Measurements from ENCODE around the gene TTC23. TPM values are rescaled to one million over a fixed set of nuclear protein-coding genes. Genes with fewer than 3 reads are reported as not detected.

The TTC23 gene
- polyA plus RNA-seq, 2 donors: 7.2 to 8.4 TPM

DNA sequence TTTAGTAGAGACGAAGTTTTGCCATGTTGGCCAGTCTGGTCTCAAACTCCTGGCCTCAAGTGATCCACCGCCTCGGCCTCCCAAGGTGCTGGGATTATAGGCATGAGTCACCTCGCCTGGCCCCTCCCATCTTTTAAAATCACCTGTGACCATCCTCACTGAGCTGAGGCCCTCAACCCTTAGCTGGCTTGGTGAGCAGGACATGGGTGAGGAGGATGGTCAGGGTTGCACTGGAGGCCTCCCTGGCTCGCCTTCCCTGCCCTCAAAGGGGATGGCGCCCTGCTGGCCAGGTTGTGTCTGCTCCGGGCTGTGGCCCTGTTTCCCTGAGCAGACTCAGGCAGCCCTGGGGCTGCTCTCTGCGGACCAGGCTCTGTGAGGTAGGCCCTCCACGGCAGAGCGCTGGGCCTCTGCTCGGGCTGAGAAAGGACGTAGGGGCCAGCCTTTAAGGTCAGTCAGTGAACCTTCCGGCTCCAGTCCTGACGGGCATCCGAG is 110.8 kb downstream of the TTC23 start:
- WGBS, 2 donors: 89 to 91% methylated on average over 15 of the region's 15 CpGs
- Histone ChIP-seq H3K36me3 (ENCODE audit: control insufficient read depth in 2 of 2, insufficient read depth in 2 of 2, low read length in 1 of 2) (peaks cover 0 to 15% of the 10 kb centered on the region in 2 donors), H3K4me3 (ENCODE audit: low read depth in 1 of 2, low read length in 2 of 2) (no peak overlapping the region), H3K27me3 (ENCODE audit: control insufficient read depth in 1 of 2, insufficient read depth in 2 of 2, low read length in 2 of 2) (no peaks in the 10 kb centered on the region), H3K9me3 (ENCODE audit: control insufficient read depth in 2 of 2, insufficient read depth in 1 of 2, low read depth in 1 of 2, low read length in 1 of 2) (no peaks in the 10 kb centered on the region), H3K27ac (ENCODE audit: low read depth in 2 of 2, low read length in 1 of 2) (peak overlapping the region in 1 of 2 donors; percentile 34), H3K4me1 (ENCODE audit: control insufficient read depth in 2 of 2, insufficient read depth in 2 of 2, low read length in 1 of 2) (no peaks in the 10 kb centered on the region)

DNA sequence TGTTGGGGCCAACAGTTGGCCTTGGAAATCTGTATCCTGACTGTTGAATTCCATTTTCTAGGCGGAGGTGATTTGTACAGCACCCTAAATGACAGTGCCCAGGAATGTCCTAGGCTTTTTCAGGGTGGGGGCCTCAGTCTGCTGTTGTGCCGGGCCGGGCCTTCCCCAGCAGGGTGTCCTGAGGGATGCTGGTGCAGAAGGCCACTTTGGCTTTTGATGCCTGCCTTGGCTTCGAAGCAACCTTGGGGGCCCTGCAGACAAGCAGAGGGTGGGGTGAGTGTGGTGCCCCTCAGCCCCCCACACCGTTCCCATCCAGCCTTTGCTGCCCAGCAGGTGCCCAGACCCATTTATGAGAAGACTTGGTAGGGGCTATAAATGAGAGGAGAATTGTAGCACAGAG is 111.5 kb downstream of the TTC23 start:
- peak overlapping the region in 1 of 2 donors; percentile 38 for H3K27ac ChIP-seq (ENCODE audit: low read depth in 2 of 2, low read length in 1 of 2)
- WGBS, 2 donors: 82 to 95% methylated on average over 5 of the region's 5 CpGs

DNA sequence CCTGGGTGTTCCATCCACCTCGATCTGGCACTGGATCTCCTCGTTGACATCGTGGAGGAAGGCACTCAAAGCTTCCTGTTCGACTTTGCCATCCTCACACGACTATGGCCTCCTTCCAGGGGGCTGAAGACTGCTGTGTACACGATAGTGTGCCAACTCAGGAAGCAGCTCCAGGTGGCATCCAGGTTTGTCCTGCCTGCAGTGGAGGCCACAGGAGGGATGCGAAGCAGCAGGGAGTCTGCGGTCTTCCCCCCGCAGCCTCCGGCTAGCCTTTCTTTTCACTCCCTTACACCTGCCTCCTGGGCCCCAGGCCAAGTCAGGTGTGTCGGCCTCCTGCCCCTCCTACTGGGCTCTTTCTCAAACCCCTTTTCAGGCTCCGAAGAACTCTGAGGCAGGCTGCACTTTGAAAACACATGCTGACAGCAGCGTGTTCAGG is 112.3 kb downstream of the TTC23 start:
- Histone ChIP-seq H3K36me3 (ENCODE audit: control insufficient read depth in 2 of 2, insufficient read depth in 2 of 2, low read length in 1 of 2) (peaks cover 3 to 18% of the 10 kb centered on the region in 2 donors), H3K27me3 (ENCODE audit: control insufficient read depth in 1 of 2, insufficient read depth in 2 of 2, low read length in 2 of 2) (no peaks in the 10 kb centered on the region), H3K4me1 (ENCODE audit: control insufficient read depth in 2 of 2, insufficient read depth in 2 of 2, low read length in 1 of 2) (no peaks in the 10 kb centered on the region), H3K27ac (ENCODE audit: low read depth in 2 of 2, low read length in 1 of 2) (peak overlapping the region in 1 of 2 donors; percentile 63), H3K9me3 (ENCODE audit: control insufficient read depth in 2 of 2, insufficient read depth in 1 of 2, low read depth in 1 of 2, low read length in 1 of 2) (no peaks in the 10 kb centered on the region), H3K4me3 (ENCODE audit: low read depth in 1 of 2, low read length in 2 of 2) (no peak overlapping the region)
- 69 to 73% methylated on average over 13 of the region's 13 CpGs for WGBS, 2 donors

More for the DNA sequence above, 111.5 kb downstream of the TTC23 start:
- Histone ChIP-seq H3K36me3 (ENCODE audit: control insufficient read depth in 2 of 2, insufficient read depth in 2 of 2, low read length in 1 of 2) (peaks cover 0 to 15% of the 10 kb centered on the region in 2 donors), H3K9me3 (ENCODE audit: control insufficient read depth in 2 of 2, insufficient read depth in 1 of 2, low read depth in 1 of 2, low read length in 1 of 2) (no peaks in the 10 kb centered on the region), H3K4me1 (ENCODE audit: control insufficient read depth in 2 of 2, insufficient read depth in 2 of 2, low read length in 1 of 2) (no peaks in the 10 kb centered on the region), H3K4me3 (ENCODE audit: low read depth in 1 of 2, low read length in 2 of 2) (no peak overlapping the region), H3K27me3 (ENCODE audit: control insufficient read depth in 1 of 2, insufficient read depth in 2 of 2, low read length in 2 of 2) (no peaks in the 10 kb centered on the region)

DNA sequence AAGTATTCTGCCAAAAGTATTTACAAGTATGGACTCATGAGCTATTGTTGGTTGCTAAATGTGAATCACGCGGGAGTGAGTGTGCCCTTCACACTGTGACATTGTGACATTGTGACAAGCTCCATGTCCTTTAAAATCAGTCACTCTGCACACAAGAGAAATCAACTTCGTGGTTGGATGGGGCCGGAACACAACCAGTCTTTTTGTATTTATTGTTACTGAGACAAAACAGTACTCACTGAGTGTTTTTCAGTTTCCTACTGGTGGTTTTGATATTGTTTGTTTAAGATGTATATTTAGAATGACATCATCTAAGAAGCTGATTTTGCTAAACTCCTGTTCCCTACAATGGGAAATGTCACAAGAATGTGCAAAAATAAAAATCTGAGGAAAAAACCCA is 114.2 kb downstream of the TTC23 start:
- Histone ChIP-seq H3K9me3 (ENCODE audit: control insufficient read depth in 2 of 2, insufficient read depth in 1 of 2, low read depth in 1 of 2, low read length in 1 of 2) (no peaks in the 10 kb centered on the region), H3K4me3 (ENCODE audit: low read depth in 1 of 2, low read length in 2 of 2) (no peak overlapping the region), H3K4me1 (ENCODE audit: control insufficient read depth in 2 of 2, insufficient read depth in 2 of 2, low read length in 1 of 2) (no peaks in the 10 kb centered on the region), H3K27ac (ENCODE audit: low read depth in 2 of 2, low read length in 1 of 2) (no peak overlapping the region), H3K27me3 (ENCODE audit: control insufficient read depth in 1 of 2, insufficient read depth in 2 of 2, low read length in 2 of 2) (no peaks in the 10 kb centered on the region), H3K36me3 (ENCODE audit: control insufficient read depth in 2 of 2, insufficient read depth in 2 of 2, low read length in 1 of 2) (peaks cover 3 to 22% of the 10 kb centered on the region in 2 donors)
- 67 to 72% methylated on average over 4 of the region's 4 CpGs for WGBS, 2 donors

DNA sequence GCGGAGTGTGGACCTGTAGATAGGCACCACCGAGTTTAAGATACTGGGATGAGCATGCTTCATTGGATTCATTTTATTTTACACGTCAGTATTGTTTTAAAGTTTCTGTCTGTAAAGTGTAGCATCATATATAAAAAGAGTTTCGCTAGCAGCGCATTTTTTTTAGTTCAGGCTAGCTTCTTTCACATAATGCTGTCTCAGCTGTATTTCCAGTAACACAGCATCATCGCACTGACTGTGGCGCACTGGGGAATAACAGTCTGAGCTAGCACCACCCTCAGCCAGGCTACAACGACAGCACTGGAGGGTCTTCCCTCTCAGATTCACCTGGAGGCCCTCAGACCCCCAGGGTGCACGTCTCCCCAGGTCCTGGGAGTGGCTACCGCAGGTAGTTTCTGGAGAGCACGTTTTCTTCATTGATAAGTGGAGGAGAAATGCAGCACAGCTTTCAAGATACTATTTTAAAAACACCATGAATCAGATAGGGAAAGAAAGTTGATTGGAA is 115.0 kb downstream of the TTC23 start:
- Histone ChIP-seq H3K9me3 (ENCODE audit: control insufficient read depth in 2 of 2, insufficient read depth in 1 of 2, low read depth in 1 of 2, low read length in 1 of 2) (no peaks in the 10 kb centered on the region), H3K27me3 (ENCODE audit: control insufficient read depth in 1 of 2, insufficient read depth in 2 of 2, low read length in 2 of 2) (no peaks in the 10 kb centered on the region), H3K36me3 (ENCODE audit: control insufficient read depth in 2 of 2, insufficient read depth in 2 of 2, low read length in 1 of 2) (peaks cover 3 to 21% of the 10 kb centered on the region in 2 donors), H3K4me1 (ENCODE audit: control insufficient read depth in 2 of 2, insufficient read depth in 2 of 2, low read length in 1 of 2) (no peaks in the 10 kb centered on the region), H3K27ac (ENCODE audit: low read depth in 2 of 2, low read length in 1 of 2) (peak overlapping the region in 1 of 2 donors; percentile 74), H3K4me3 (ENCODE audit: low read depth in 1 of 2, low read length in 2 of 2) (no peak overlapping the region)
- 85% methylated on average over 11 of the region's 11 CpGs for WGBS, 2 donors

DNA sequence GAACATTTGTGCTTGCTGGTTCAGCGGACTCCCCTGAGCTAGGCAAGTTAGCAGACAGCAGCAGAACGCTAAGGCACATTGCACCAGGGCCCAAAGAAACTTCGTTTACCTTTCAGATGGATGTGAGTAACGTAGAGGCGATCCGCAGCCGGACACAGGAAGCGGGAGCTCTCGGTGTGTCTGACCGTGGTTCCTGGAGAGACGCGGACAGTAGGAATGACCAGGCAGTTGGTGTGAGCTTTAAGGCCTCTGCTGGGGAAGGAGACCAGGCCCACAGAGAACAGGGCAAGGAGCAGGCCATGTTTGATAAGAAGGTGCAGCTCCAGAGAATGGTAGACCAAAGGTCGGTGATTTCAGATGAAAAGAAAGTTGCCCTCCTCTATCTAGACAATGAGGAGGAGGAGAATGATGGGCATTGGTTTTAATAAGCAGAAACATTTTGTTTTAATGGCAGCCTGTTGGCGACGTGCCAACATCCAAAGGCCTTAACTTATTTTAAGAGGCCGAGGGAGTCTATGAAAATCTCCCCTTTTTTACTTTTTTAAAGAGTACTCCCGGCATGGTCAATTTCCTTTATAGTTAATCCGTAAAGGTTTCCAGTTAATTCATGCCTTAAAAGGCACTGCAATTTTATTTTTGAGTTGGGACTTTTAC is 116.6 kb downstream of the TTC23 start:
- H3K27me3 ChIP-seq (ENCODE audit: control insufficient read depth in 1 of 2, insufficient read depth in 2 of 2, low read length in 2 of 2): no peaks in the 10 kb centered on the region
- H3K4me3 ChIP-seq (ENCODE audit: low read depth in 1 of 2, low read length in 2 of 2): no peak overlapping the region
- no peaks in the 10 kb centered on the region for H3K9me3 ChIP-seq (ENCODE audit: control insufficient read depth in 2 of 2, insufficient read depth in 1 of 2, low read depth in 1 of 2, low read length in 1 of 2)
- peaks cover 3 to 13% of the 10 kb centered on the region in 2 donors for H3K36me3 ChIP-seq (ENCODE audit: control insufficient read depth in 2 of 2, insufficient read depth in 2 of 2, low read length in 1 of 2)
- no peaks in the 10 kb centered on the region for H3K4me1 ChIP-seq (ENCODE audit: control insufficient read depth in 2 of 2, insufficient read depth in 2 of 2, low read length in 1 of 2)
- WGBS, 2 donors: 81 to 85% methylated on average over 18 of the region's 18 CpGs
- H3K27ac ChIP-seq (ENCODE audit: low read depth in 2 of 2, low read length in 1 of 2): peak overlapping the region; percentile 31 to 69

DNA sequence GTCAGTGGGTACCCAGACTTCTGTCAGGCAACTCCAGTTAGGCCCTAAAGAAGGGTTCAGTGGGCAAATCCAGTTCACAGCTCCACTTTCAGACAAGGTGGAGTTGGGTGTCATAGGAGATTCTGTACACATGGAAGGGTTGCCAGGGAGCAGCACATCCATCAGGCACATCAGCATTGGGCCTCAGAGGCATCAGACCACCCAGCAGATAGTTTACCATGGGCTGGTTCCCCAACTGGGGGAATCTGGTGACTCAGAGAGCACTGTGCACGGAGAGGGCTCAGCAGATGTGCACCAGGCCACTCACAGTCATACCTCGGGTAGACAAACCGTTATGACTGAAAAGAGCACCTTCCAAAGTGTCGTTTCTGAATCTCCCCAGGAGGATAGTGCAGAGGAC is 117.3 kb downstream of the TTC23 start:
- no peaks in the 10 kb centered on the region for H3K4me1 ChIP-seq (ENCODE audit: control insufficient read depth in 2 of 2, insufficient read depth in 2 of 2, low read length in 1 of 2)
- WGBS, 2 donors: 83 to 85% methylated on average over 4 of the region's 4 CpGs
- peaks cover 3 to 13% of the 10 kb centered on the region in 2 donors for H3K36me3 ChIP-seq (ENCODE audit: control insufficient read depth in 2 of 2, insufficient read depth in 2 of 2, low read length in 1 of 2)
- H3K27me3 ChIP-seq (ENCODE audit: control insufficient read depth in 1 of 2, insufficient read depth in 2 of 2, low read length in 2 of 2): no peaks in the 10 kb centered on the region
- H3K27ac ChIP-seq (ENCODE audit: low read depth in 2 of 2, low read length in 1 of 2): peak overlapping the region in 1 of 2 donors; percentile 69
- H3K9me3 ChIP-seq (ENCODE audit: control insufficient read depth in 2 of 2, insufficient read depth in 1 of 2, low read depth in 1 of 2, low read length in 1 of 2): no peaks in the 10 kb centered on the region
- no peak overlapping the region for H3K4me3 ChIP-seq (ENCODE audit: low read depth in 1 of 2, low read length in 2 of 2)

DNA sequence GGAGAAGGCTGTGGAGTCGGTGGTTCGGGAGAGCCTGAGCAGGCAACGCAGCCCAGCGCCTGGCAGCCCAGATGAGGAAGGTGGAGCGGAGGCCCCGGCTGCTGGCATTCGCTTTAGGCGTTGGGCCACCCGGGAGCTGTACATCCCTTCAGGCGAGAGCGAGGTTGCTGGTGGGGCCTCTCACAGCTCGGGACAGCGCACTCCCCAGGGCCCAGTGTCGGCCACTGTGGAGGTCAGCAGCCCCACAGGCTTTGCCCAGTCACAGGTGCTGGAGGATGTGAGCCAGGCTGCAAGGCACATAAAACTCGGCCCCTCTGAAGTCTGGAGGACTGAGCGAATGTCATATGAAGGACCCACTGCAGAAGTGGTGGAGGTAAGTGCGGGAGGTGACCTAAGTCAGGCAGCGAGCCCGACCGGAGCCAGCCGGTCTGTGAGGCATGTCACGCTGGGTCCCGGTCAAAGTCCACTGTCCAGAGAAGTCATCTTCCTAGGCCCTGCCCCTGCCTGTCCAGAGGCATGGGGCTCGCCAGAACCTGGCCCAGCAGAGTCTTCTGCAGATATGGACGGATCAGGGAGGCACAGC is 117.8 kb downstream of the TTC23 start:
- H3K4me1 ChIP-seq (ENCODE audit: control insufficient read depth in 2 of 2, insufficient read depth in 2 of 2, low read length in 1 of 2): no peaks in the 10 kb centered on the region
- WGBS, 2 donors: 91 to 92% methylated on average over 25 of the region's 25 CpGs
- H3K4me3 ChIP-seq (ENCODE audit: low read depth in 1 of 2, low read length in 2 of 2): no peak overlapping the region
- no peaks in the 10 kb centered on the region for H3K27me3 ChIP-seq (ENCODE audit: control insufficient read depth in 1 of 2, insufficient read depth in 2 of 2, low read length in 2 of 2)
- no peaks in the 10 kb centered on the region for H3K9me3 ChIP-seq (ENCODE audit: control insufficient read depth in 2 of 2, insufficient read depth in 1 of 2, low read depth in 1 of 2, low read length in 1 of 2)
- peak overlapping the region in 1 of 2 donors; percentile 7 for H3K27ac ChIP-seq (ENCODE audit: low read depth in 2 of 2, low read length in 1 of 2)
- H3K36me3 ChIP-seq (ENCODE audit: control insufficient read depth in 2 of 2, insufficient read depth in 2 of 2, low read length in 1 of 2): peaks cover 3 to 10% of the 10 kb centered on the region in 2 donors

DNA sequence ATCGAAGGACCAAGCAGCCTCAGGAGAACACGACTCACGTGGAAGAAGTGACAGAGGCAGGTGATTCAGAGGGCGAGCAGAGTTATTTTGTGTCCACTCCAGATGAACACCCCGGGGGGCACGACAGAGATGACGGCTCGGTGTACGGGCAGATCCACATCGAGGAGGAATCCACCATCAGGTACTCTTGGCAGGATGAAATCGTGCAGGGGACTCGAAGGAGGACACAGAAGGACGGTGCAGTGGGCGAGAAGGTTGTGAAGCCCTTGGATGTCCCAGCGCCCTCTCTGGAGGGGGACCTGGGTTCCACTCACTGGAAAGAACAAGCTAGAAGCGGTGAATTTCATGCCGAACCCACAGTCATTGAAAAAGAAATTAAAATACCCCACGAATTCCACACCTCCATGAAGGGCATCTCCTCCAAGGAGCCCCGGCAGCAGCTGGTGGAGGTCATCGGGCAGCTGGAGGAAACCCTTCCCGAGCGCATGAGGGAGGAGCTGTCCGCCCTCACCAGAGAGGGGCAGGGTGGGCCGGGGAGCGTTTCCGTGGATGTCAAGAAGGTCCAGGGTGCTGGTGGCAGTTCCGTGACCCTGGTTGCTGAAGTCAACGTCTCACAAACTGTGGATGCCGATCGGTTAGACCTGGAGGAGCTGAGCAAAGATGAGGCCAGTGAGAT is 118.5 kb downstream of the TTC23 start:
- Histone ChIP-seq H3K27ac (ENCODE audit: low read depth in 2 of 2, low read length in 1 of 2) (peak overlapping the region in 1 of 2 donors; percentile 47), H3K27me3 (ENCODE audit: control insufficient read depth in 1 of 2, insufficient read depth in 2 of 2, low read length in 2 of 2) (no peaks in the 10 kb centered on the region), H3K36me3 (ENCODE audit: control insufficient read depth in 2 of 2, insufficient read depth in 2 of 2, low read length in 1 of 2) (peaks cover 3 to 10% of the 10 kb centered on the region in 2 donors), H3K4me1 (ENCODE audit: control insufficient read depth in 2 of 2, insufficient read depth in 2 of 2, low read length in 1 of 2) (no peaks in the 10 kb centered on the region), H3K9me3 (ENCODE audit: control insufficient read depth in 2 of 2, insufficient read depth in 1 of 2, low read depth in 1 of 2, low read length in 1 of 2) (no peaks in the 10 kb centered on the region), H3K4me3 (ENCODE audit: low read depth in 1 of 2, low read length in 2 of 2) (no peak overlapping the region)
- 90 to 93% methylated on average over 30 of the region's 30 CpGs for WGBS, 2 donors
